Measurements from ENCODE around the gene CDC20B.
"Not testable (repeated sequence)": the region's sequence is repeated elsewhere in the genome, so short reads cannot be mapped to it uniquely, and the experiment has no call there.

CDC20B gene

DNA sequence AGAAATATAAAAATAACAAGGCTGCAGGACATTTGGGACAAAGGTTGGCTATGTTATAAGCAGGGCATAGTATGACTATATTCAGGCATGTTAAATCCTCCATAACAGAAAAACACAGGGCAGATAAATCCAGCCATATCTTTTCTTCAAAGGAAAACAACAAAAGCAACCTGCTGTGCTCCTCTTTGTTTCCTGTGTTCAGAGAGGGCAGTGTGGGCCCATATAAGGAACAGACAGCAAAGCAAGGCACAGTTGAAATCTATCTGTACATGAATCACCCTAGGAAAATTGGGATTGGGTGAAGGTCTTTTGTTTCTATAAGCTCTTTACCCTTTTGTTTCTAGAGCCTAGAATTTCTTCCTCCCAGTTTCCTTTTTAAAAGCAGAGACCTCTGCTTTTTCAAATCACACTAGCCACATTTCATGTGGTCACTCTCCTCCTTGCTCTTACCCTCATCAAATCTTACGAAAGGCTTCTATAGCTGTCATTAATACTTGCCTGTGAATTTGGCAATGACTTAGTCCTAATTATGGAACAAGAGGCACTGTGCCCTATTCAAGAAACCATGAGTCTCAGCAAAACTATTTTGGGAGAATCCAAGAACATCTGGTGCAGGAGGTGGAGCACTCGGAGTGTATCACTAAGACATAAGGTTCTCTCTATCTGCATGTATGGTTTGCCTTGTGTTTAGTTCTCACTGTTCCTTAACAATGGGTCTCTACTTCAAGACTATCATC, 68.8 kb downstream of the CDC20B start:
- no peak for DNase-seq (ENCODE audit: low read depth, low spot score)

GRCh38 chr5:55102348-55102747, 70.6 kb downstream of the CDC20B start, which contains the start of gene GZMA:
TSS of gene GZMA (plus strand) at chr5:55102646. CDS start at chr5:55102683, 37 bp downstream.
- DNase-seq (ENCODE audit: low read depth, low spot score): no peak

DNA sequence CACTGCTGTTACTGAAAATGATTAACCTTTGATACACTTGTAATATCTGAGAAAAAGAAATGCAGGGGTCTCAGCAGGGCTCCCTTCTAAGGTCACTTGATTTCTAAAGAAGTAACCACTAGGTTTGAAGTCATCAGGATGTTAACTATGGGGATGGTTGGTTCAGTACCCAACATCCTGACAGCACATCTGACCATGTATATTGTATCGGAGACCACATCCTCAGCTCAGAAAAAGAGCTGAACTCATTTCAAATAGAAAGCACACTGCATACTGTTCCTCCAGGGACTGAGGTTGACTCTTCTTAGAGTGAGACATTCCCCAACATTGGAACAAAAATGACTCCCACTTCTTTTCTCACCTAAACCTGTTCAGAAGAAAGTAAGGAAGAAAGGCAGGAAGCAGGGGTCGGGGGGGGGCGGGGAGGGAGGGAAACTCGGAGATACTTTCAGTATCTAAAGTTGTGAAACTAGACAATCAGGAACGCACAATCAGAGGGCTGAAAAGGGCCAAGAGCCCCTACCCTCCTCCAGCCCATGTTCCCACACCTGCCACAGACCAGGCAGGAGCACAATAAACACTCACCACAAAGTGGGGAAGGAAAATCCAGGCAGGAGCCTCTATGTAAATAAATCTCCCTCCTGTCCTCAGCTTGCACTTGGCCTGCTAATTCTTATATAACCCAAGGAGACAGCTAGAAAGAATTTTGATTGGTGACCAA, 71.3 kb downstream of the CDC20B start:
- no peak for DNase-seq (ENCODE audit: low read depth, low spot score)

- DNase-seq (ENCODE audit: low read depth, low spot score): not testable (repeated sequence)
Measured at GRCh38 chr5:55101148-55101547, 71.8 kb downstream of the CDC20B start.

GRCh38 chr5:55096861-55097260, 76.1 kb downstream of the CDC20B start:
- no peak for DNase-seq (ENCODE audit: low read depth, low spot score)

DNA sequence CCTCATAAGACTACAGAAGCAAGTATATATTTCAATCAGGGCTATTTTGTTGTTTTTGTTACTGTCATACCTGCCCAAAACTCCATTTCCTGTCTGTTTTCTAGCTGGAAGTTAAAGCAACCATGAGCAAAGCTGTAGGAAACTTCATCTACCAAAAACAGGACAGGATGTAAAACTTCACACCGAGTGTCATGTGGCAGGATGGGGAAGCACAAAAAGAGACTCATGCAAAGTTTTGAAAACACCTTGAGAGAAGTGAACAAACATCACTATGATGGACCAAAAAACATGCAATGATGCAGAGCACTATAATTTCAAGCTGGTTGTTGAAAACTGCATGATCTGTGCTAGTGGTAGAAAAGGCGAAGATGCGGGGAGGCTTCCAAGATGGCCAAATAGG, 76.8 kb downstream of the CDC20B start:
- no peak for DNase-seq (ENCODE audit: low read depth, low spot score)

- not testable (repeated sequence) for DNase-seq (ENCODE audit: low read depth, low spot score)
Measured at GRCh38 chr5:55091011-55091410, 82.0 kb downstream of the CDC20B start.

DNA sequence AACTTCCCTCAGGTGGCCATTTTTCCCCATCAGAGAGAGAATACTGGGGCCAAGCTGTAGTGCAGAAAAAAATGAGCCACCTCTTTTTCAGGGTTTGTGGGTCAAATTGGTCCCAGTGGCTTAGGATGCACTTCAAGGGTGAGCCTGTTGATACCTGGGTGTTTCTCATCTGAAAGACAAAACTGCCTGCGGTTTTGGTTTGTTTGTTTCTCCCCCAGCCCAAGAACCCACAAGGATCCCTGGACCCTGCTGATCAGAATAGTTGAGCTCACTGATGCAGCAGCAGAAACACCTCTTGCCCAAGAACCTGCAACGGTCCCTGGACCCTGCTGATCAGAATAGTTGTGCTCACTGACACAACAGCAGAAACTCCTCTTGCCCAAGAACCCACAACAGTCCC, 83.7 kb downstream of the CDC20B start:
- DNase-seq (ENCODE audit: low read depth, low spot score): not testable (repeated sequence)

DNA sequence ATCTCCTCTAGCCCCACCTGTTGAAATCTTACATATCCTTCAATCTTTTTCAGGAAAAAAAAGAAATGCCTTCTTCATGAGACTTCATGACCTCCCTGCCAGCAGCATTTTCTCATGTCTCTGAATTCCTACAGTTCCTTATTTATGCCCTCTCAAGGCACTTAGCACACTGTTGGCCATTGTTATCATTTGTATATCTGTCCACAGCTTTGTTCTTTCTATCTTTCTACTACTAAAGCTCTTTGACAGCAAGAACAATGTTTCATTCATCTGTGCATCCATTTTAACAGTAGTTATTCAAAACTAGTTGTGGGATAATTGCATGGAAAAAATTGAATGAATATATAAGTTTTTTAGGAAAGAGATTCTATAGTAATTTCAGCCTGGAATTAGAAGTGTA, 91.4 kb downstream of the CDC20B start:
- DNase-seq (ENCODE audit: low read depth, low spot score): no peak

GRCh38 chr5:55073211-55073610, 99.8 kb downstream of the CDC20B start:
- DNase-seq (ENCODE audit: low read depth, low spot score): no peak

DNA sequence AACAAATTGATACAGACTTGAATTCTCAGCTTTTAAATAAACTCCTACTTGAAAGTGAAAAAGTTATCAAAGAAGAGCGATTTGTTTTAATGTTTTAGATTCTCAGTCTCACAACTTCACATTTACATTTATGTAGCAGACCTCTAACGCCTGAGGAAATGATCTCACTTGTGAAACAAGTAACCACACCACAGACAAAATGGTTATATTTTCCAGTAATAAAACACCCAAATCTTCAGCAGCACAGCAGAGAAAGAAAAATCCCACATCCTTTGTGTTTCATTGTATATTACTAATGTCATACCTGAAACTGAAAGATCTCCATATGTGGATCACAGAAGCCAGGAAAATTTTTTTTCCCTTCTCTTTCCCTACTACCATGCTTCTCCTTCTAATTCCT, 100.3 kb downstream of the CDC20B start:
- no peak for DNase-seq (ENCODE audit: low read depth, low spot score)

GRCh38 chr5:55071413-55071812, 101.6 kb downstream of the CDC20B start:
- DNase-seq (ENCODE audit: low read depth, low spot score): no peak

DNA sequence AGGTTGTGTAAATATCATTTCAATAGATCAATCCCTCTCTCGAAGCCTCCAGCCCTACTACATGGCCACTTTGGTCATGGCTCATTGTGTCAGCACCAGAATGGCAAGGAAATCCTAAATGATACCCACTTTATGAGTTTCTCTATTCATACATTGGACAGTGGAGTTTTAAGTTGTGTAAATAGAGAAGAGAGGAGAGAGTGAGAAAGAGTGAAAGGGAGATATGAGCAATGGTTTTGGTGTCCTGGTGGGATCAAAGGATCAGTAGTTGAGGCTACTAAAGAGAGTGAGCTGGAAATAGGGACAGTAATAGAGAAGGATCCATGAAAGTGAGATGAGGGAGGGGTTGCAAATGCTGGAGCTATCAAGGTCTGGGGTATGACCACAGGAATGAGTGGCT, 102.0 kb downstream of the CDC20B start:
- DNase-seq (ENCODE audit: low read depth, low spot score): no peak

GRCh38 chr5:55066277-55066676, 106.7 kb downstream of the CDC20B start:
- DNase-seq (ENCODE audit: low read depth, low spot score): no peak

DNA sequence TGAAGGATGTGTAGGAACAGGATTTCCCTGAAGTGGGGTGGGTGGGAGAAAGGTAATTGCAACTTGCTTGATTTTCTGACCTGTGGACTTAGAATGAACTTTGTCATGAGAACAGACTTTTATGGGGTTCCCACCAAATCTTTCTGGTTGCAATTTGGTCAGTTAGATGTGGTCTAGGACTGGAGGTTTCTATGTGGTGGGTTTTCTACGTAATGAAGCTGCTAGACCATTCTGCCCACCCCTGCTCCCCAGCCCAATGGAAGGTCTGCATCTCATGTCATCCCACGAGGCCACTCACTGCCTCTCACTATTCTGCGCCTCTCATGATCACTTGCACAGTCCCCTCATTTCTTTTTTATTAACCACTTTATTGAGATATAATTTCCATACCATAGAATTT, 108.5 kb downstream of the CDC20B start:
- no peak for DNase-seq (ENCODE audit: low read depth, low spot score)

DNA sequence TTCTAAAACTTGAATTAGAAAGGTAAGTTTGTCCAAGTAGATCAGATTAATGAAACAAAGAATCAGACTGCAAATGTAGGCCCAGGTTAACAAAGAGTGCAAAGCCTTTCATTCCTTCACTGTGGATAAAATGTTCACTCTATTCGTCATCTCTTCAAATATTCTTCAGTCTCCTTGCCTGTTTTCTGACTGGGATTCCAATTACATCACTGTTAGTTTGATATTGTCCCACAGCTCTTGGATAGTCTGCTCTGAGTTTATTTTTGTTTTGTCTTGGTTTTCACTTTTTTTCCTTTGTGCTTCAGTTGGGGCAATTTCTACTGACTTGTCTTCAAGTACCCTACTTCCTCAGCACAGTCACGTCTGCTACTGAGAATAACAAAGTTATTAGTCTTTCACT, 109.1 kb downstream of the CDC20B start:
- DNase-seq (ENCODE audit: low read depth, low spot score): peak; percentile 11

- peak; percentile 4 for DNase-seq (ENCODE audit: low read depth, low spot score)
Measured at GRCh38 chr5:55063220-55063863, 109.6 kb downstream of the CDC20B start.

Data from astrocyte of the hippocampus (primary cell).